ENCODE results near the gene DRG2. TPM values are rescaled to one million over a fixed set of nuclear protein-coding genes. Genes with fewer than 3 reads are reported as not detected.

DRG2 gene
- total and polyA plus RNA-seq, 7 experiments from 2014 or later, result 37.7 to 54.7 (median 46.0) TPM

GRCh38 chr17:18141210-18141803, 53.6 kb downstream of the DRG2 start:
- peak overlapping the region in 2 of 9 donors; percentile 7 to 19 for H3K27ac Mint-ChIP-seq

GRCh38 chr17:18142417-18142816, 54.7 kb downstream of the DRG2 start:
- CTCF ChIA-PET, result interaction anchor here (0.6 to 1.3 kb wide), 4 partner anchors 25 to 75 kb away, joined by 3 to 4 read pairs (median 3); no protein-coding TSS in a partner anchor
- DNase-seq (no peak), ATAC-seq (no peak)
- no peaks in the 10 kb centered on the region for H3K27me3 ChIP-seq (ENCODE audit: control insufficient read depth in 2 of 2, insufficient read depth in 2 of 2, low read length in 2 of 2)
- no peak overlapping the region for H3K27ac Mint-ChIP-seq
- no peaks in the 10 kb centered on the region for H3K27me3 Mint-ChIP-seq
- H3K27ac ChIP-seq (ENCODE audit: low read depth, low read length), result no peak overlapping the region
- peaks cover 0 to 5% (median 4%) of the 10 kb centered on the region in 7 donors for H3K4me1 Mint-ChIP-seq
- no peak overlapping the region for H3K4me3 Mint-ChIP-seq
- no peaks in the 10 kb centered on the region for H3K36me3 ChIP-seq (ENCODE audit: control insufficient read depth in 2 of 3, insufficient read depth in 3 of 3, low read length in 3 of 3)
- no peaks in the 10 kb centered on the region for H3K9me3 Mint-ChIP-seq
- POLR2A ChIA-PET, result interaction anchor here (0.6 to 1.7 kb wide), 3 partner anchors 41 to 47 kb away, joined by 3 to 7 read pairs (median 4); partner anchors contain the start of gene ALKBH5
- no peaks in the 10 kb centered on the region for H3K9me3 ChIP-seq (ENCODE audit: control insufficient read depth in 2 of 3, low read length in 3 of 3)
- H3K36me3 Mint-ChIP-seq, result no peaks in the 10 kb centered on the region
- intact Hi-C loops (cut with micrococcal nuclease), result no loop called here
- peaks cover 0 to 4% of the 10 kb centered on the region in 2 donors for H3K4me1 ChIP-seq (ENCODE audit: control insufficient read depth in 2 of 2, insufficient read depth in 2 of 2, low read length in 2 of 2)
- no peak overlapping the region for H3K4me3 ChIP-seq (ENCODE audit: low read length)

More at GRCh38 chr17:18141210-18141803, 53.6 kb downstream of the DRG2 start:
- H3K27me3 ChIP-seq (ENCODE audit: control insufficient read depth in 2 of 2, insufficient read depth in 2 of 2, low read length in 2 of 2), result no peaks in the 10 kb centered on the region
- H3K36me3 Mint-ChIP-seq, result no peaks in the 10 kb centered on the region
- peak; percentile 81 for ATAC-seq
- H3K4me3 Mint-ChIP-seq, result no peak overlapping the region
- intact Hi-C loops (cut with micrococcal nuclease), result loop anchor here (1.0 kb wide), 3 partner anchors 42 to 84 kb away; partner anchors contain the start of genes ALKBH5 (in 1 of the 2) and LLGL1 (in 1 of the 2)
- DNase-seq, result peak in 7 of 9 donors; percentile 30 to 66 (median 61)
- no peaks in the 10 kb centered on the region for H3K36me3 ChIP-seq (ENCODE audit: control insufficient read depth in 2 of 3, insufficient read depth in 3 of 3, low read length in 3 of 3)
- POLR2A ChIA-PET, result interaction anchor here (1.7 kb wide), 1 partner anchor 42 kb away, joined by 7 read pairs; the partner anchor contains the start of gene ALKBH5
- no peaks in the 10 kb centered on the region for H3K27me3 Mint-ChIP-seq
- H3K4me3 ChIP-seq (ENCODE audit: low read length), result no peak overlapping the region
- H3K4me1 ChIP-seq (ENCODE audit: control insufficient read depth in 2 of 2, insufficient read depth in 2 of 2, low read length in 2 of 2), result peaks cover 0 to 4% of the 10 kb centered on the region in 2 donors
- H3K9me3 Mint-ChIP-seq, result no peaks in the 10 kb centered on the region
- CTCF ChIA-PET, result interaction anchor here (0.6 to 1.3 kb wide), 4 partner anchors 26 to 989 kb away, joined by 3 to 5 read pairs (median 3); no protein-coding TSS in a partner anchor
- H3K9me3 ChIP-seq (ENCODE audit: control insufficient read depth in 2 of 3, low read length in 3 of 3), result no peaks in the 10 kb centered on the region
- no peak overlapping the region for H3K27ac ChIP-seq (ENCODE audit: low read depth, low read length)
- peaks cover 0 to 5% (median 4%) of the 10 kb centered on the region in 7 donors for H3K4me1 Mint-ChIP-seq

- Mint-ChIP-seq H3K27ac (no peak overlapping the region), H3K36me3 (no peaks in the 10 kb centered on the region), H3K4me1 (peaks cover 0 to 5% (median 4%) of the 10 kb centered on the region in 7 donors), H3K9me3 (no peaks in the 10 kb centered on the region), H3K4me3 (no peak overlapping the region), H3K27me3 (no peaks in the 10 kb centered on the region)
- no peak for ATAC-seq
- intact Hi-C loops (cut with micrococcal nuclease), result no loop called here
- no peaks in the 10 kb centered on the region for H3K9me3 ChIP-seq (ENCODE audit: control insufficient read depth in 2 of 3, low read length in 3 of 3)
- no peaks in the 10 kb centered on the region for H3K27me3 ChIP-seq (ENCODE audit: control insufficient read depth in 2 of 2, insufficient read depth in 2 of 2, low read length in 2 of 2)
- ChIA-PET POLR2A (interaction anchor here (1.7 kb wide), 1 partner anchor 40 kb away, joined by 7 read pairs; the partner anchor contains the start of gene ALKBH5), CTCF (interaction anchor here (1.1 kb wide), 1 partner anchor 60 kb away, joined by 3 read pairs; no protein-coding TSS in a partner anchor)
- H3K4me1 ChIP-seq (ENCODE audit: control insufficient read depth in 2 of 2, insufficient read depth in 2 of 2, low read length in 2 of 2), result peaks cover 0 to 4% of the 10 kb centered on the region in 2 donors
- no peaks in the 10 kb centered on the region for H3K36me3 ChIP-seq (ENCODE audit: control insufficient read depth in 2 of 3, insufficient read depth in 3 of 3, low read length in 3 of 3)
- H3K27ac ChIP-seq (ENCODE audit: low read depth, low read length), result no peak overlapping the region
- H3K4me3 ChIP-seq (ENCODE audit: low read length), result no peak overlapping the region
- DNase-seq, result no peak
Measured at GRCh38 chr17:18143044-18143936, 55.5 kb downstream of the DRG2 start.

- H3K9me3 ChIP-seq (ENCODE audit: control insufficient read depth in 2 of 3, low read length in 3 of 3), result no peaks in the 10 kb centered on the region
- no peak overlapping the region for H3K4me3 ChIP-seq (ENCODE audit: low read length)
- ATAC-seq (no peak), DNase-seq (no peak)
- no peak overlapping the region for H3K27ac ChIP-seq (ENCODE audit: low read depth, low read length)
- intact Hi-C loops (cut with micrococcal nuclease), result no loop called here
- H3K36me3 ChIP-seq (ENCODE audit: control insufficient read depth in 2 of 3, insufficient read depth in 3 of 3, low read length in 3 of 3), result no peaks in the 10 kb centered on the region
- H3K36me3 Mint-ChIP-seq, result no peaks in the 10 kb centered on the region
- CTCF ChIA-PET, result no interaction called here
- POLR2A ChIA-PET, result no interaction called here
- H3K4me1 ChIP-seq (ENCODE audit: control insufficient read depth in 2 of 2, insufficient read depth in 2 of 2, low read length in 2 of 2), result peaks cover 0 to 4% of the 10 kb centered on the region in 2 donors
- H3K4me3 Mint-ChIP-seq, result no peak overlapping the region
- peaks cover 0 to 5% (median 4%) of the 10 kb centered on the region in 7 donors for H3K4me1 Mint-ChIP-seq
- no peaks in the 10 kb centered on the region for H3K27me3 ChIP-seq (ENCODE audit: control insufficient read depth in 2 of 2, insufficient read depth in 2 of 2, low read length in 2 of 2)
- H3K9me3 Mint-ChIP-seq, result no peaks in the 10 kb centered on the region
- no peak overlapping the region for H3K27ac Mint-ChIP-seq
- no peaks in the 10 kb centered on the region for H3K27me3 Mint-ChIP-seq
Measured at GRCh38 chr17:18144261-18144660, 56.5 kb downstream of the DRG2 start.

- ATAC-seq (no peak), DNase-seq (no peak)
- no peaks in the 10 kb centered on the region for H3K27me3 ChIP-seq (ENCODE audit: control insufficient read depth in 2 of 2, insufficient read depth in 2 of 2, low read length in 2 of 2)
- H3K9me3 ChIP-seq (ENCODE audit: control insufficient read depth in 2 of 3, low read length in 3 of 3), result no peaks in the 10 kb centered on the region
- no peak overlapping the region for H3K4me3 Mint-ChIP-seq
- H3K27ac Mint-ChIP-seq, result peak overlapping the region in 2 of 9 donors; percentile 18 to 52
- H3K4me1 ChIP-seq (ENCODE audit: control insufficient read depth in 2 of 2, insufficient read depth in 2 of 2, low read length in 2 of 2), result peaks cover 0 to 4% of the 10 kb centered on the region in 2 donors
- intact Hi-C loops (cut with micrococcal nuclease), result no loop called here
- POLR2A ChIA-PET, result no interaction called here
- H3K27ac ChIP-seq (ENCODE audit: low read depth, low read length), result no peak overlapping the region
- no peaks in the 10 kb centered on the region for H3K36me3 ChIP-seq (ENCODE audit: control insufficient read depth in 2 of 3, insufficient read depth in 3 of 3, low read length in 3 of 3)
- H3K4me1 Mint-ChIP-seq, result peaks cover 0 to 5% (median 4%) of the 10 kb centered on the region in 7 donors
- CTCF ChIA-PET, result no interaction called here
- H3K4me3 ChIP-seq (ENCODE audit: low read length), result no peak overlapping the region
- H3K9me3 Mint-ChIP-seq, result no peaks in the 10 kb centered on the region
- no peaks in the 10 kb centered on the region for H3K36me3 Mint-ChIP-seq
- H3K27me3 Mint-ChIP-seq, result no peaks in the 10 kb centered on the region
Measured at GRCh38 chr17:18144855-18145254, 57.1 kb downstream of the DRG2 start.

- Mint-ChIP-seq H3K27me3 (no peaks in the 10 kb centered on the region), H3K4me1 (peaks cover 0 to 5% (median 4%) of the 10 kb centered on the region in 7 donors), H3K4me3 (no peak overlapping the region), H3K27ac (no peak overlapping the region), H3K36me3 (no peaks in the 10 kb centered on the region), H3K9me3 (no peaks in the 10 kb centered on the region)
- intact Hi-C loops (cut with micrococcal nuclease), result no loop called here
- no peak overlapping the region for H3K27ac ChIP-seq (ENCODE audit: low read depth, low read length)
- no peaks in the 10 kb centered on the region for H3K27me3 ChIP-seq (ENCODE audit: control insufficient read depth in 2 of 2, insufficient read depth in 2 of 2, low read length in 2 of 2)
- peaks cover 0 to 4% of the 10 kb centered on the region in 2 donors for H3K4me1 ChIP-seq (ENCODE audit: control insufficient read depth in 2 of 2, insufficient read depth in 2 of 2, low read length in 2 of 2)
- no peak overlapping the region for H3K4me3 ChIP-seq (ENCODE audit: low read length)
- ChIA-PET CTCF (no interaction called here), POLR2A (no interaction called here)
- H3K9me3 ChIP-seq (ENCODE audit: control insufficient read depth in 2 of 3, low read length in 3 of 3), result no peaks in the 10 kb centered on the region
- ATAC-seq (no peak), DNase-seq (no peak)
- no peaks in the 10 kb centered on the region for H3K36me3 ChIP-seq (ENCODE audit: control insufficient read depth in 2 of 3, insufficient read depth in 3 of 3, low read length in 3 of 3)
Measured at GRCh38 chr17:18145811-18146210, 58.1 kb downstream of the DRG2 start.
